Dendritic cell treated with granulocyte-macrophage colony-stimulating factor and Interleukin-4, amounts not matched to agents 40 ng/mL and 50 ng/mL, for 4 days (primary cell): ENCODE data around the gene NOS1AP.

Experiments used
- H3K27ac Mint-ChIP-seq: one replicate; pipeline ENCODE4 v1.8.0; 2022; ENCODE audit warnings: mild to moderate bottlenecking, mixed read lengths
- H3K27me3 Mint-ChIP-seq: one replicate; pipeline ENCODE4 v1.8.0; 2022; ENCODE audit warnings: mild to moderate bottlenecking, mixed read lengths
- H3K36me3 Mint-ChIP-seq: one replicate; pipeline ENCODE4 v1.8.0; 2022; ENCODE audit warnings: low read depth, mixed read lengths
- H3K4me1 Mint-ChIP-seq: one replicate; pipeline ENCODE4 v1.8.0; 2022; ENCODE audit warnings: low read depth, mixed read lengths
- H3K4me3 Mint-ChIP-seq: one replicate; pipeline ENCODE4 v1.8.0; 2022; ENCODE audit warnings: mild to moderate bottlenecking, moderate library complexity, mixed read lengths
- H3K9me3 Mint-ChIP-seq: one replicate; pipeline ENCODE4 v1.8.0; 2022; ENCODE audit warnings: mixed read lengths
- intact Hi-C: fragments of 100-400 bp; cut with micrococcal nuclease; formaldehyde crosslinking; loops from one replicate; pipeline ENCODE4 v1.15.0; 2022

Gene NOS1AP

DNA sequence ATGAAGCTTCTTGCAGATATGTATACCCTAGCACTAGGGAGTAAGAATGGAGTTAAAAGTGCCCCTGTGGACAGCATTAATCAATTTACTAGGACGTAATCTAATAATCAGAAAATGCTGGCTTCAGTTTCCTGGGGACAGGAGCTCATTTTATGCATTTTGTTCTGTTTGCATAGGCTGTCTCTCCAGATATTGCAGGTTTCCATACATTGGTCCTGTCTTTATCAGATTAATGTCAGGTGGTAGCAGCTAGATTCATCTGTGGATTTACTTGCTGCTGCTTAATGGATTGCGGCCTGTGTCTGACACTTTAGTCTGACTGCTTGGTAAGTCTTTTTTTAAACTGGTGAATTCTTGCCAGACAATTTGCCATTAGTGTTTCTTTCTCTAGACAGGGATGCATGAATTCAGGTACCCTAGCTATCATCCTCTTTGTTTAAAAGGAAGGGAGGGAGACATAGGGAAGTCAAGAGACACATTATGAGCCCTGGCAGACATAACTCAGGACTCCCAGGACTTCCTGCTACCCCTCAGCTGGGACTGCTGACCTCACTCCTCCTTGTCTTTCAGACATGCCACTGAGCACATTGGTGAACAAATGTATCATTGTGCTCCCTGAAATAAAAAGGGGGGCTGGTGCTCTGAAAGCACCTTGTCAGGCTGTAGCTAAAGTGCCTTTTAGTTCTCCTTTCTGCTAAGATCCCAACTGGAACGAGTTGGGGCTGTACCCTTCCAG is 47.7 kb downstream of the NOS1AP start:
- H3K9me3 Mint-ChIP-seq = no peaks in the 10 kb centered on the region
- H3K27me3 Mint-ChIP-seq = peaks cover 1% of the 10 kb centered on the region
- no peak overlapping the region for H3K27ac Mint-ChIP-seq
- H3K36me3 Mint-ChIP-seq = no peaks in the 10 kb centered on the region
- H3K4me3 Mint-ChIP-seq = no peak overlapping the region
- intact Hi-C loops = no loop called here
- H3K4me1 Mint-ChIP-seq = peaks cover 8% of the 10 kb centered on the region

DNA sequence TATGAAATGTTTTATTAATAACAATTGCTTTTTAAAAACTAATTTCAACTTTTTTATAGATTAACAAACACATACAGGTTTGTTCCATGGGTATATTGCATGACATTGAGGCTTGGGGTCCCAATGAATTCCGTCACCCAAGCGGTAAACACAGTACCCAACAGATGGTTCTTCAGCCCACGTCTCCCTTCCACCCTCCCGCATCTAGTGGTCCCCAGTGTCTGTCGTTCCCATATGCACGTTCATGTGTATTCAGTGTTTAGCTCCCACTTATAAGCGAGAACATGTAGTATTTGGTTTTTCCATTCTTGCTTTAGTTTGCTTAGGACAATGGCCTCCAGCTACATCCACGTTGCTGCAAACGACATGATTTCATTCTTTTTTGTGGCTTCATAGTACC is 48.6 kb downstream of the NOS1AP start:
- Mint-ChIP-seq H3K9me3 (no peaks in the 10 kb centered on the region), H3K27me3 (peaks cover 1% of the 10 kb centered on the region)
- intact Hi-C loops = no loop called here

DNA sequence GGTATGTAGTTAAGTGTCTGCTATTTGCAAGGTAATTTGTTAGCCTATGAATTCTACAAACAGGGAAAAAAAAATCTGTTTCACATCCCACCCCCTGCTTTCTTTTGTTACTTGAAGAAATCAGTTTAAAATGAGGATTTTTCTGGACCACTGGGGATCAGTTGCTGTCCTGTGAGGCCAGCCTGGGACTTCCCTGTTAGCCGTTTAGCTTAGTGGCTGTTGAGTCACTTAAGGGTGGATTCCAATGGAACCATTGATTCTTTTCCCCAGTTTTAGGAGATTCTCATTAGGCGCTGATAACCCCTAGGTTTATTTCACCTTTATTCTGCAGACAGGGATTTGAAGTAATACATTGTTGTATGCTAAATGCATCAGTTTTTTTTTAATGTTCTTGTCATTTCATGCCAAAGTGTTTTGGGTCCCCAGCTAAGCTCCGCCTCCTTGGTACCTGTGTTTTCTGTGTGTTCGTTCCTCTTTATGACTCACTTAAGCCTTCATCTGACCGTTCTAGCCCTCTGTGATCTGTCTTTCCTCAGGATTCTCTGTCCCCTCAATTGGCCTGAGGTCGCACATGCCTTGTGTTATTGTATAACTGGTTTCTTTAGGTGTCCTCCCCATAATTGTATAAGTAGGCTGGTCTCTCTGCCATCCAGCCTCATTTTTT is 59.3 kb downstream of the NOS1AP start:
- intact Hi-C loops = no loop called here
- peaks cover 4% of the 10 kb centered on the region for H3K27me3 Mint-ChIP-seq
- no peaks in the 10 kb centered on the region for H3K4me1 Mint-ChIP-seq
- no peaks in the 10 kb centered on the region for H3K36me3 Mint-ChIP-seq
- H3K4me3 Mint-ChIP-seq = no peak overlapping the region
- no peak overlapping the region for H3K27ac Mint-ChIP-seq
- no peaks in the 10 kb centered on the region for H3K9me3 Mint-ChIP-seq

More for the DNA sequence above, 48.6 kb downstream of the NOS1AP start:
- no peak overlapping the region for H3K27ac Mint-ChIP-seq
- H3K4me3 Mint-ChIP-seq = no peak overlapping the region
- no peaks in the 10 kb centered on the region for H3K36me3 Mint-ChIP-seq
- peaks cover 8% of the 10 kb centered on the region for H3K4me1 Mint-ChIP-seq

DNA sequence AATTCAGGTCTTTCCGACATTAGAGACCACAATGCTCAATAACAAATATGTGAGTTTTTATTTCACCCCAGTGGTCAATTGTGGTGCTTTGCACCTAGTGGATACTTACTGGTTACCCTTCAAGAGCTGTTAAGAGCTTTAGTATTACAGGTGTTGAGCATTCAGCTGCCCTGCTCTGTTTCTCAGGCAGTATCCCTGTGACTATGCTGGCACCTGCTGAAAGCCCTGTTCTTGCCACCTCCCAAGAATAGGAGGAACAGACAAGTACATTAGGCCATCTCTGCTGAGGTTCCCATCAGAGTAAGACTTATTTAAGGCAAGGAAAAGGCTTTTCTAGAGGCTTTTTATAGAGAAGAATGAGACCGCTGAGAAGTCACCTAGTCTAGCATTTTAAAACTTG is 60.8 kb downstream of the NOS1AP start:
- no peaks in the 10 kb centered on the region for H3K36me3 Mint-ChIP-seq
- H3K27me3 Mint-ChIP-seq = peaks cover 4% of the 10 kb centered on the region
- H3K27ac Mint-ChIP-seq = no peak overlapping the region
- intact Hi-C loops = no loop called here
- no peak overlapping the region for H3K4me3 Mint-ChIP-seq
- H3K4me1 Mint-ChIP-seq = no peaks in the 10 kb centered on the region
- no peaks in the 10 kb centered on the region for H3K9me3 Mint-ChIP-seq

DNA sequence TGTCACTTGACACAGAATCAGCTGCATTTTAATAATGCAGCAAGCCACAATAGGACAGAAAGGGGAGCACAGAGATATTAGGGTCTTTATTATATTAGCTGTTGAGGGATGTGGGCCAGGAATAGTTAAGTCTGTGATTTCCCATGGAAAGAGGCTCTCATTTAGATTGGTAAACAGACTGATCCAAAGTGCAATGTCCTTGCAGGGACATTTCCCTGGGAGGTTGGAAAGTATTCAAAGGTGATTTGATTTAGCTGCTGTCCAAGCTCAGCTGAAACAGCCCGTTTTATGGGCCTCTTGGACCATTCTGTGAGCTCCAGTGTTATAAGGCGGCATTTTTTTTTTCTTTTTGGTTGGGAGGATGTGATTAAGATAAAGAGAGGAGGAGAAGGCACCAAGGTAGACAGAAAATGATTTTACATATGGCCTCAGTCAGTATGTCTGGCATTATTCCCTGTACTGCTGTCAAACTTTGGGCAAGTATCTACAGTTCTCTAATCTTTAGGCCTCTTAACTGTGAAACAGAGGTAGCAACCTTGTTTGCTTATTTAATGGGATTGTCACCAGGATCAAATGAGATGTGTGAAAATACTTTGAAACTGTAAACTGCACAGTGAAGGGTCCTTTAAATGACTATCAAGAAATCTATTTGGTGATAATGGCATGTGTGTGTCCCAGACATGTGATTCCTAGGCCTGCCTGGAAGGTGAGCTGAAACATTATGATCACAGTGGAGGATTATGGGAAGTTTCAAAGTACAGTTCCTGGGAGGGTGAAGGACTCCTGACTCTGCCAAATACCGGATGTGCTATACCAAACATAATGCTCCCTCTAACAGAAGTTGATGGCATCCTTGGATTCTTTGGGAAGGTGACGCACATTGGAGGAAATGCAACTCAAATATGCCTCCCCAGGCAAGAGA is 62.2 kb downstream of the NOS1AP start:
- intact Hi-C loops = no loop called here
- no peaks in the 10 kb centered on the region for H3K4me1 Mint-ChIP-seq
- H3K36me3 Mint-ChIP-seq = no peaks in the 10 kb centered on the region
- H3K27me3 Mint-ChIP-seq = peaks cover 4% of the 10 kb centered on the region
- no peaks in the 10 kb centered on the region for H3K9me3 Mint-ChIP-seq
- no peak overlapping the region for H3K4me3 Mint-ChIP-seq
- H3K27ac Mint-ChIP-seq = no peak overlapping the region

DNA sequence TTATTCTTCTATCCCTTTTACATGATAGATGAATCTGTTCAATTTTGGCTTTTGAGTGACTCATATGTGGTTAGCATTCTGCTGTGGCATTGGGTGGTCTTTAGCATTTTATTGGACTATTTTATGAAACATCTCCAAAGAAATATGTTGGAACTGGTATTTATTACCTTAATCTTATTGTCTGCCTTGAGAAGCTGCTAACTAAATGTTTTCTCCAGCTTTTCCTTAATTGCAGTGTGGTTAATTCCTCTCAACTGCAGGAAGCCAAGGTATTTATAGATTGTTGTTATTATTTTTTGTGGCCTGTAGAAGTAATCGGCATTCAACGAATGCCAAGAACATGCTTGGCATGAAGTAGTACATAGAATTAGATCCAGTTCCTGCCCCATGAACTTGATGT is 64.1 kb downstream of the NOS1AP start:
- intact Hi-C loops = no loop called here
- Mint-ChIP-seq H3K36me3 (no peaks in the 10 kb centered on the region), H3K27me3 (peaks cover 4% of the 10 kb centered on the region), H3K4me3 (no peak overlapping the region), H3K9me3 (no peaks in the 10 kb centered on the region), H3K4me1 (no peaks in the 10 kb centered on the region), H3K27ac (no peak overlapping the region)

DNA sequence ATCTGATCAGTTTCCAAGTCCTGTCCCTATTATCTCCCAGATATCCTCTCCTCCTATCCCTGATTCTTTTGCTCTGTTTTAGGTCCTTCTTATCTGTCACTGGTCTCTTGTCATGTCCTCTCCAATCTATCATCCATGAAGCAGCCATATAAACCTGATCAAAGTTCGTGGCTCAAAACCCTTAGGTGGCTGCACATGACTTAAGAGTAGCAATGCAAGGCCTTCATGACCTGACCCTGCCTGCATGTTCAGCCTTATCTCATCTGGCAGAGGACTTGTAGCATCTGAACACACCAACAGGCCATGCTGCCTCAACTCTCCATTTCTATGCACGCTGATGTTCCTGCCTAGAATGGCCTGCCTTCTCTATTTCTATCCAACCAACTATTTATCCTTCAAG is 65.2 kb downstream of the NOS1AP start:
- no peak overlapping the region for H3K27ac Mint-ChIP-seq
- H3K36me3 Mint-ChIP-seq = no peaks in the 10 kb centered on the region
- intact Hi-C loops = no loop called here
- H3K4me1 Mint-ChIP-seq = no peaks in the 10 kb centered on the region
- H3K27me3 Mint-ChIP-seq = no peaks in the 10 kb centered on the region
- no peaks in the 10 kb centered on the region for H3K9me3 Mint-ChIP-seq
- no peak overlapping the region for H3K4me3 Mint-ChIP-seq

DNA sequence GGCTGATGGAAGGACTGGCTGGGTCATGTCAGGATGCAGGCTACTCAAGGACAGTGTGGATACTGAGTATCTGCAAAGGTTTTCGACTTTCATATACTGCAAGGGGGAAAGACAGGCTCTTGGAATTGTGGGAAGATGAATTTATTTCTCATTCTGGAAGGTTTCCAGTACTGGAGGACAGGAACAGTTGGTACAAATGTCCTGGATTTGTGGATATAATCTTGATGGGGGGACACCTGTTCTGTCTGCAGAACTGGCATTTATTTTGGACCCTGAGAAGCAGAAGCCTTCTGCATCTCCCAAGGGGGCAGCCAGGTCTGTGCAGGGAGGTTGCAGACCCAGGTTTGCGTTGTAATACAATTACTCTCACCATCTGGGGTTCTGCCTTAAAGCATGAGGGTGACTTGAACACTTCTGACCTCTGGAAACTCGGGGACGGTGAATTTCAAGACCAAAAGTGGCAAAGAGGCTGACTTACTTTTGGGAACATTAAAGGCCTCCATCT is 65.8 kb downstream of the NOS1AP start:
- intact Hi-C loops = no loop called here
- Mint-ChIP-seq H3K4me3 (no peak overlapping the region), H3K4me1 (no peaks in the 10 kb centered on the region), H3K36me3 (no peaks in the 10 kb centered on the region), H3K27me3 (no peaks in the 10 kb centered on the region), H3K9me3 (no peaks in the 10 kb centered on the region), H3K27ac (no peak overlapping the region)

DNA sequence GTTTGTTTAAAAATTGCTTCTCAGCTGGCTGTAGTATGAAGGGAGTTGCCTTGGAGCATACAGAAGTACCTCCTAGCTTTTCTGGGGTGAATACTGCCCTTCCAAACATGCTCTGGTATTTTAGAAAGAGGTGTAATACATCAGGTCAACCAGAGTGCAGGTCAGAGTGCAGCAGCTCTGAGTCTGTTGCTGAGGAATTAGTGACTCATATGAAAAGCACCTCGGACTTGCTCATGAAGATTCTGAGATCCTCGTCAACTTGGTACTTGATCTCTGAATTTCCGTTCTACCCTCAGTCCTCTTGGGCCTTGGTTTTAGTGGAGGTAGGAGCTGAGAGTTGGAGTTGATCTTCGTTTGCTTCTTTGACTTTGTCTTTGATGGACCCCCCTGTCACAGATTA is 67.3 kb downstream of the NOS1AP start:
- no peak overlapping the region for H3K4me3 Mint-ChIP-seq
- H3K9me3 Mint-ChIP-seq = no peaks in the 10 kb centered on the region
- peaks cover 4% of the 10 kb centered on the region for H3K27me3 Mint-ChIP-seq
- intact Hi-C loops = no loop called here
- peaks cover 6% of the 10 kb centered on the region for H3K4me1 Mint-ChIP-seq
- no peak overlapping the region for H3K27ac Mint-ChIP-seq
- no peaks in the 10 kb centered on the region for H3K36me3 Mint-ChIP-seq

DNA sequence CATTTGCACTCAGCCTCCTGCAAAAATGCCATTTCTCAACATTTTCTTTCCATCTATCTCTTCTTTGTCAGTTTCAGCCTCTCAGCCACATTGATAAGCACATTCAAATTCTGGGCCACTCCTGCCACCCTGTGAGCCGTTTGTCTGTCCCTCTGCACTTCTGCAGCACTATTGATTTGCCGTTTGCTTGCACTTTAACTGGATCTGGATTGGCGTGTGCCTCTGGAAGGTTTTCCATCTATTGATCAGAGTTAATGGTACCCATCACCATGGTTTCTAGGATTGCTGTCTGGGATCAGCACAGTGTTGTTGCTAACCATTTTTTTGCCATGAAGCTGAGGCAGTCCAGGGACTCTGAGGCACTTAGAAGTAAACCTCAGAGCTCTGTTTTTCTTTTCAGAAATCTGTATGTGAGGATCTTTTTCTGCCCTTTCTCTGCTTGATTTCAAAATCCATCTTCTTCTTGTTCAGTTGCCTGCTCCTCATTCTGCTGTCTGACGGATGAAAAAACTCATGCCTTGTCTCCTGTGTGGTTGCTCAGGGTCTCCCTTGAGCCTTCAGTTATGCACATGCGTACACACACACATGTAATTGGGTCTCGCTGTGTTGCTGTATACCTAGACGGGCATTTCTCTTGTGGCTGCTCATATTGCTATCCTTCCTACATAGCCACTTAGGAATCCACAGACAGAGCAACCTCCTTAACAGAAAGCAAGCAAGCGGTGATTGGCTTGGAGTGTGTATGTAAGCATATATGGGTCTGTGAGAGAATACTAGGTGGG is 67.9 kb downstream of the NOS1AP start:
- H3K9me3 Mint-ChIP-seq = no peaks in the 10 kb centered on the region
- H3K36me3 Mint-ChIP-seq = no peaks in the 10 kb centered on the region
- H3K4me3 Mint-ChIP-seq = no peak overlapping the region
- intact Hi-C loops = no loop called here
- peaks cover 6% of the 10 kb centered on the region for H3K4me1 Mint-ChIP-seq
- H3K27ac Mint-ChIP-seq = no peak overlapping the region
- H3K27me3 Mint-ChIP-seq = peaks cover 6% of the 10 kb centered on the region

DNA sequence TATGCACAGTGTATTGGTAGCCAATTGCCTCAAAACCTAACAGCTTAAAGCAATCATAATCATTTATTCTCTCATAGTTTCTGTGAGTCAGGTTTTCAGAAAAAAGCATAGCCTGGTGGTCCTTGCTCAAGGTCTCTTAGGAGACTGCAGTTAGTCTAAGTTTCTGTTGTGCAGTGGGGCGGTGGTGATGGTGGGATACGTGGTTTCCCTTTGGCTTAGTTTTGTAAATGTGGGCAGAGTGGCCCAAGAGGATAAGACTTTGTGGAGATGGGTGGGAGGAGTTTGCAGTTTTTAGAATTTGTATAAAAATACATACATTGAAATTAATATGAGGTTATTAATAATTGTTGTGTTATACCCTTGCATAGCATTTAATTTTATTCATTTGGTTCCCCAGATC is 68.6 kb downstream of the NOS1AP start:
- H3K9me3 Mint-ChIP-seq = no peaks in the 10 kb centered on the region
- intact Hi-C loops = no loop called here
- no peak overlapping the region for H3K4me3 Mint-ChIP-seq
- H3K36me3 Mint-ChIP-seq = no peaks in the 10 kb centered on the region
- peaks cover 6% of the 10 kb centered on the region for H3K27me3 Mint-ChIP-seq
- no peak overlapping the region for H3K27ac Mint-ChIP-seq
- peaks cover 6% of the 10 kb centered on the region for H3K4me1 Mint-ChIP-seq

DNA sequence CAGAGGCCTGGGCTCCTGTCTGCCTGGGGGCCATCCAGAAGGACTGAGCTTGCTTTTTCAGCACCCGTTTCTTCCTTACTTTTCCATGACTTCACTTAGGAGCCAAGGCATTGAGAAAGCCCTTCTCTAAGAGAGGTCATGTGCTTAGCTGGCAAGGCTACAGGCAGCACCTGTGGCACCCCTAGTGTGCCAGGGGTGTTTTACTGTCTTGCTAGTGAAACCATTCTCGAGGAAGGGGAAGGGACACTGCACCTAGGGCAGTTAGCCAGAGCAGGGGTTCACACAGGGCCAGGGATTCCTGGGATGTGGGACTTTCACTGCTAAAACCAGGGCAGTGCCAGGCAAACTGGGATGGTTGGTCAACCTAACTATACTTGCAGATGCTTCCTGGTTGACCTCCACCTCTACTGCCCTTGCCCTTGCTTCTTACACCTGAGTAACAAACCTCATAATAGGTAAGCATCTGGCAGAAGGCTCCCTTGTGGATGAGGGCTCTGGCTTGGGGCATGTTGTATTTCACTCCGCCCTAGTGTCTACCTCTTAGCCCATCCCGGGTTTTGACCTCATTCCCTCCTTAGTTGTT is 69.2 kb downstream of the NOS1AP start:
- H3K4me3 Mint-ChIP-seq = no peak overlapping the region
- intact Hi-C loops = no loop called here
- no peaks in the 10 kb centered on the region for H3K36me3 Mint-ChIP-seq
- H3K27ac Mint-ChIP-seq = no peak overlapping the region
- H3K4me1 Mint-ChIP-seq = peaks cover 6% of the 10 kb centered on the region
- no peaks in the 10 kb centered on the region for H3K9me3 Mint-ChIP-seq
- peaks cover 6% of the 10 kb centered on the region for H3K27me3 Mint-ChIP-seq

DNA sequence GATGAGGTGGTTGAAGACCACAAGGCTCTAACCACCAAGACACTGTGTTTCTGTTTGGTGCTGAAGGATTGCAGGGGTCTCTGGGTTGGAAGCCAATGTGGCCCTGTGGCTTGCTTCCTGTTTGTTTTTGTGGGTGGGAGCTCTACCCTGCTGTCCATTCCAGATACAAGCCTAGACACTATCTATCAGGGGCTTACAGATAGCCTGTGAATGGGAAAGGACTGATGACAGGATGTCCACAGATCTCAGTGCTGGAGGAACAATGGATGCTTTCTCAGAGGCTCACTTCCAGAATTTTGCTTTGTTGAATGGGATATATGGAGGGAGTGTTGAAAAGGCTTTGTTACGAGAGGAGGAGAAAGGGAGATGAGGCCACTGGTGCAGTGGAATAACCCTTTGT is 69.7 kb downstream of the NOS1AP start:
- no peak overlapping the region for H3K4me3 Mint-ChIP-seq
- H3K27ac Mint-ChIP-seq = no peak overlapping the region
- H3K36me3 Mint-ChIP-seq = no peaks in the 10 kb centered on the region
- intact Hi-C loops = no loop called here
- no peaks in the 10 kb centered on the region for H3K9me3 Mint-ChIP-seq
- peaks cover 6% of the 10 kb centered on the region for H3K4me1 Mint-ChIP-seq
- peaks cover 6% of the 10 kb centered on the region for H3K27me3 Mint-ChIP-seq
